ENCODE results near the gene THADA.

The THADA gene

DNA sequence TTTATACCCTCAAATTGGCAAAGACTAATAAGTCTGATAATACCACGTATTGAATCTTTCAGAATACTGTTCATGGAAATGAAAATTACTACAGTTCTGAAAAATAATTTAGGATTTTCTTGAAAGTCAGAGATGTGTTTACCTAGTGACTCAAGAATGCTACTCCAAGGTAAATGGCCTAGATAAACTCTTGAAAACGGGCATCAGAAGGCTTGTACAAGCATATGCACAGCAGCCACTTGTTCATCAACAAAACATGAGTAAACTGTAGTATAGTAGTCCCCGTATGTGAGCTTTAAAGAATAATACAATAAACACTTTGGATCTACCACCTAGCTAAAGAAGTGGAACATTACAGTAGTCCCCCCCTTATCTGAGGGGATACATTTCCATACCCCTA is 157.5 kb downstream of the THADA start (continued):
- no peak for TF ChIP-seq IKZF3 (tag by site-specific recombination; IDR thresholded peaks at IDR 0.05)
- no peak for TF ChIP-seq ZNF112 (tag by site-specific recombination; IDR thresholded peaks at IDR 0.05)
- no peak for TF ChIP-seq ZNF785 (tag by site-specific recombination; IDR thresholded peaks at IDR 0.05)
- TF ChIP-seq ZBTB26 (tag by site-specific recombination; optimal IDR thresholded peaks at IDR 0.05) = no peak
- no peak for TF ChIP-seq MEIS1 (CRISPR knock-in tag; IDR thresholded peaks at IDR 0.05; ENCODE audit: borderline replicate concordance)
- TF ChIP-seq ZXDB (tag by site-specific recombination; IDR thresholded peaks at IDR 0.05) = no peak
- TF ChIP-seq ZNF580 (tag by site-specific recombination; IDR thresholded peaks at IDR 0.05) = no peak
- TF ChIP-seq ZNF747 (tag by site-specific recombination; IDR thresholded peaks at IDR 0.05) = no peak

- ChIA-PET POLR2A (no interaction called here), CTCF (interaction anchor here (0.7 to 1.6 kb wide), 2 partner anchors 47 to 166 kb away, joined by 3 to 6 read pairs; no protein-coding TSS in a partner anchor)
- TF ChIP-seq YY2 (tag by site-specific recombination; IDR thresholded peaks at IDR 0.05) (no peak), GLIS1 (tag by site-specific recombination; IDR thresholded peaks at IDR 0.05) (no peak), ZNF521 (tag by site-specific recombination; IDR thresholded peaks at IDR 0.05) (no peak), AEBP2 (tag by site-specific recombination; IDR thresholded peaks at IDR 0.05; ENCODE audit: borderline replicate concordance) (no peak), GLIS2 (tag by site-specific recombination; IDR thresholded peaks at IDR 0.05) (no peak), ZSCAN16 (tag by site-specific recombination; IDR thresholded peaks at IDR 0.05) (no peak)
- Histone ChIP-seq H3K9me3 (ENCODE audit: control insufficient read depth, insufficient read depth, low read depth, low read length) (no peaks in the 10 kb centered on the region), H3K27ac (ENCODE audit: extremely low read depth, low read depth, low read length) (no peak overlapping the region), H3K36me3 (ENCODE audit: control insufficient read depth in 2 of 2, insufficient read depth in 1 of 2, low read length in 2 of 2) (no peaks in the 10 kb centered on the region), H3K4me3 (ENCODE audit: low read depth, low read length) (no peak overlapping the region), H3K4me1 (ENCODE audit: control insufficient read depth, insufficient read depth, low read length) (0 out of 2 replicates have a peak, but pooled peaks cover 3% of the 10 kb centered on the region)
These were observed 158.5 kb downstream of the THADA start for GRCh38 chr2:43437363-43437762.

GRCh38 chr2:43436431-43436830 is 159.4 kb downstream of the THADA start:
- POLR2A ChIA-PET = interaction anchor here (0.6 kb wide), 1 partner anchor 157 kb away, joined by 4 read pairs; no protein-coding TSS in a partner anchor
- H3K4me3 ChIP-seq (ENCODE audit: low read depth, low read length) = no peak overlapping the region
- H3K4me1 ChIP-seq (ENCODE audit: control insufficient read depth, insufficient read depth, low read length) = 0 out of 2 replicates have a peak, but pooled peaks cover 3% of the 10 kb centered on the region
- no peaks in the 10 kb centered on the region for H3K36me3 ChIP-seq (ENCODE audit: control insufficient read depth in 2 of 2, insufficient read depth in 1 of 2, low read length in 2 of 2)
- H3K27ac ChIP-seq (ENCODE audit: extremely low read depth, low read depth, low read length) = no peak overlapping the region
- CTCF ChIA-PET = interaction anchor here (1.6 kb wide), 1 partner anchor 48 kb away, joined by 6 read pairs; no protein-coding TSS in a partner anchor
- H3K9me3 ChIP-seq (ENCODE audit: control insufficient read depth, insufficient read depth, low read depth, low read length) = no peaks in the 10 kb centered on the region
- no peak for TF ChIP-seq ZNF555 (tag by site-specific recombination; conservative IDR thresholded peaks at IDR 0.05)
- no peak for TF ChIP-seq OVOL3 (tag by site-specific recombination; IDR thresholded peaks at IDR 0.05)
- TF ChIP-seq ZNF302 (tag by site-specific recombination; IDR thresholded peaks at IDR 0.05; ENCODE audit: low read depth) = no peak
- TF ChIP-seq BCL11B (tag by site-specific recombination; IDR thresholded peaks at IDR 0.05; ENCODE audit: low read depth) = no peak
- no peak for TF ChIP-seq ZNF785 (tag by site-specific recombination; IDR thresholded peaks at IDR 0.05)
- TF ChIP-seq, protein P1, sequence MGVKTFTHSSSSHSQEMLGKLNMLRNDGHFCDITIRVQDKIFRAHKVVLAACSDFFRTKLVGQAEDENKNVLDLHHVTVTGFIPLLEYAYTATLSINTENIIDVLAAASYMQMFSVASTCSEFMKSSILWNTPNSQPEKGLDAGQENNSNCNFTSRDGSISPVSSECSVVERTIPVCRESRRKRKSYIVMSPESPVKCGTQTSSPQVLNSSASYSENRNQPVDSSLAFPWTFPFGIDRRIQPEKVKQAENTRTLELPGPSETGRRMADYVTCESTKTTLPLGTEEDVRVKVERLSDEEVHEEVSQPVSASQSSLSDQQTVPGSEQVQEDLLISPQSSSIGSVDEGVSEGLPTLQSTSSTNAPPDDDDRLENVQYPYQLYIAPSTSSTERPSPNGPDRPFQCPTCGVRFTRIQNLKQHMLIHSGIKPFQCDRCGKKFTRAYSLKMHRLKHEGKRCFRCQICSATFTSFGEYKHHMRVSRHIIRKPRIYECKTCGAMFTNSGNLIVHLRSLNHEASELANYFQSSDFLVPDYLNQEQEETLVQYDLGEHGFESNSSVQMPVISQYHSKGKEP (tag by site-specific recombination; IDR thresholded peaks at IDR 0.05) = no peak
- TF ChIP-seq ZNF660 (tag by site-specific recombination; IDR thresholded peaks at IDR 0.05) = no peak
- TF ChIP-seq ZNF530 (tag by site-specific recombination; IDR thresholded peaks at IDR 0.05; ENCODE audit: low read depth) = no peak
- no peak for TF ChIP-seq ZNF266 (tag by site-specific recombination; IDR thresholded peaks at IDR 0.05; ENCODE audit: low read depth)
- no peak for TF ChIP-seq ZBTB17 (tag by site-specific recombination; IDR thresholded peaks at IDR 0.05)
- no peak for TF ChIP-seq ZNF2 (tag by site-specific recombination; IDR thresholded peaks at IDR 0.05)
- no peak for TF ChIP-seq HOXA7 (CRISPR knock-in tag; IDR thresholded peaks at IDR 0.05; ENCODE audit: borderline replicate concordance)
- no peak for TF ChIP-seq ZNF184 (tag by site-specific recombination; IDR thresholded peaks at IDR 0.05)
- TF ChIP-seq ZFP69B (tag by site-specific recombination; IDR thresholded peaks at IDR 0.05) = no peak
- TF ChIP-seq, protein P2, sequence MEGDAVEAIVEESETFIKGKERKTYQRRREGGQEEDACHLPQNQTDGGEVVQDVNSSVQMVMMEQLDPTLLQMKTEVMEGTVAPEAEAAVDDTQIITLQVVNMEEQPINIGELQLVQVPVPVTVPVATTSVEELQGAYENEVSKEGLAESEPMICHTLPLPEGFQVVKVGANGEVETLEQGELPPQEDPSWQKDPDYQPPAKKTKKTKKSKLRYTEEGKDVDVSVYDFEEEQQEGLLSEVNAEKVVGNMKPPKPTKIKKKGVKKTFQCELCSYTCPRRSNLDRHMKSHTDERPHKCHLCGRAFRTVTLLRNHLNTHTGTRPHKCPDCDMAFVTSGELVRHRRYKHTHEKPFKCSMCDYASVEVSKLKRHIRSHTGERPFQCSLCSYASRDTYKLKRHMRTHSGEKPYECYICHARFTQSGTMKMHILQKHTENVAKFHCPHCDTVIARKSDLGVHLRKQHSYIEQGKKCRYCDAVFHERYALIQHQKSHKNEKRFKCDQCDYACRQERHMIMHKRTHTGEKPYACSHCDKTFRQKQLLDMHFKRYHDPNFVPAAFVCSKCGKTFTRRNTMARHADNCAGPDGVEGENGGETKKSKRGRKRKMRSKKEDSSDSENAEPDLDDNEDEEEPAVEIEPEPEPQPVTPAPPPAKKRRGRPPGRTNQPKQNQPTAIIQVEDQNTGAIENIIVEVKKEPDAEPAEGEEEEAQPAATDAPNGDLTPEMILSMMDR (tag by site-specific recombination; IDR thresholded peaks at IDR 0.05) = no peak

Measured in HEK293 (cell line).